Gastrocnemius medialis (tissue), 4 donors: ENCODE measurements around the gene HECTD2. TPM values are rescaled to one million over a fixed set of nuclear protein-coding genes. Genes with fewer than 3 reads are reported as not detected.
"Not testable (repeated sequence)": the region's sequence is repeated elsewhere in the genome, so short reads cannot be mapped to it uniquely, and the experiment has no call there.

Experiments used
- ATAC-seq, 2 donors: fragments of 150-250 bp; one replicate each; pipeline ENCODE4 v1.9.1; 2016
- DNase-seq, 2 donors: peaks; one replicate each; pipeline ENCODE4 v3.0.0-alpha.2; 2019
- H3K27ac ChIP-seq, 4 donors: fragments of 200-600 bp; sonication (generic); 1 replicate in 1 of 4; 2 replicates in 3 of 4; pipeline ENCODE4 v1.5.1; 2016 to 2018; ENCODE audit warnings: mild to moderate bottlenecking in 2 of 4, moderate library complexity in 1 of 4
- H3K27me3 ChIP-seq, 3 donors: fragments of 200-600 bp; sonication (generic) in 2 of 3; 1 replicate in 1 of 3; 2 replicates in 2 of 3; pipeline versions ENCODE4 v1.5.1 to v1.6.0; 2016 to 2019; ENCODE audit warnings: mild to moderate bottlenecking in 1 of 3, moderate library complexity in 1 of 3
- H3K36me3 ChIP-seq, 2 donors: fragments of 200-600 bp; sonication (generic) in 1 of 2; one replicate each; pipeline ENCODE4 v1.5.1; 2017 to 2018
- H3K4me1 ChIP-seq, 2 donors: fragments of 200-600 bp; sonication (generic) in 1 of 2; one replicate each; pipeline ENCODE4 v1.5.1; 2016 to 2017; ENCODE audit warnings: mild to moderate bottlenecking in 2 of 2
- H3K4me3 ChIP-seq, 4 donors: fragments of 200-600 bp; sonication (generic) in 3 of 4; 1 replicate in 1 of 4; 2 replicates in 3 of 4; pipeline ENCODE4 v1.5.1; 2016 to 2019; ENCODE audit warnings: mild to moderate bottlenecking in 2 of 4
- H3K9me3 ChIP-seq, 3 donors: fragments of 200-600 bp; sonication (generic) in 2 of 3; 1 replicate in 1 of 3; 2 replicates in 2 of 3; pipeline ENCODE4 v1.5.1; 2016 to 2019
- POLR2A ChIP-seq, 2 donors: fragments of 450-650 bp; IDR thresholded peaks; one replicate each; pipeline ENCODE4 v1.6.1; 2017; ENCODE audit warnings: antibody characterized with exemption in 2 of 2, mild to moderate bottlenecking in 2 of 2, moderate library complexity in 2 of 2
- in situ Hi-C, 4 donors: fragments of 200-750 bp; cut with MboI; loops; one replicate each; pipeline versions ENCODE4 v1.15.0 to v1.8.0; 2017; ENCODE audit warnings: low sequenced_read_pairs in 4 of 4
- intact Hi-C: fragments of 100-400 bp; cut with DNase I; formaldehyde crosslinking; loops from one replicate; pipeline ENCODE4 v1.15.1; 2023; ENCODE audit warnings: low total_unique reads
- total RNA-seq, 4 donors: library from RNA; depleted of rRNA; stranded (reverse); fragments of >200 nt; gene quantifications; one replicate each; pipeline versions ENCODE4 v1.1.0 to v1.2.3, GENCODE V29; 2016
- TF ChIP-seq, protein P1 (sequence below), 5 experiments: fragments of 450-650 bp in 3 of 5; fragments of 200-600 bp in 2 of 5; sonication (generic) in 2 of 5; IDR thresholded peaks in 4 of 5; conservative IDR thresholded peaks in 1 of 5; 1 replicate in 4 of 5; 2 replicates in 1 of 5; pipeline ENCODE4 v1.5.1; 2016 to 2019; ENCODE audit warnings: antibody characterized with exemption in 5 of 5, mild to moderate bottlenecking in 3 of 5, moderate library complexity in 3 of 5

HECTD2 gene
- total RNA-seq, 4 donors from 2014 or later, result 1.9 to 7.9 (median 3.9) TPM

DNA sequence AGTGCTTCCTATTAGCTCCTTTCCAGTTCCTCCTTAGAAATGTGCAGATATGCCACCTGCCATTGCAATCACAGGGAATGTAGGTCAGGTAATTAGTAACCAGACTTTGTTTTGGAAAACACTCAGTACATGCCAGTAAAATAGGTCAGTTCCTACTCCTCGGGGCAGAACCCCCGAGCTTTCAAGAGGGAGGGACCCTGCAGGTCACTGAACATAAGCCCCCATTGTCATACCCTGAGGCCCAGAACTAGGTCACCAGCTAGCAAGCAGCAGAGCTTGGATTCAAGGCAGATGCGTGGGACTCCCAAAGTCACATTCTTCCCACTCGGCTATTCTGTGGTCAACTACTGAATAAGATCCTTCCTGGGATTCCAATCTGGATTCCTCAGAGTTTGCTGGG, 117.9 kb downstream of the HECTD2 start:
- no peaks in the 10 kb centered on the region for H3K27me3 ChIP-seq
- intact Hi-C loops, result no loop called here
- H3K4me3 ChIP-seq, result no peak overlapping the region
- ATAC-seq, result no peak
- DNase-seq, result no peak
- no peak for TF ChIP-seq POLR2A (IDR thresholded peaks at IDR 0.05)
- TF ChIP-seq, protein P1, sequence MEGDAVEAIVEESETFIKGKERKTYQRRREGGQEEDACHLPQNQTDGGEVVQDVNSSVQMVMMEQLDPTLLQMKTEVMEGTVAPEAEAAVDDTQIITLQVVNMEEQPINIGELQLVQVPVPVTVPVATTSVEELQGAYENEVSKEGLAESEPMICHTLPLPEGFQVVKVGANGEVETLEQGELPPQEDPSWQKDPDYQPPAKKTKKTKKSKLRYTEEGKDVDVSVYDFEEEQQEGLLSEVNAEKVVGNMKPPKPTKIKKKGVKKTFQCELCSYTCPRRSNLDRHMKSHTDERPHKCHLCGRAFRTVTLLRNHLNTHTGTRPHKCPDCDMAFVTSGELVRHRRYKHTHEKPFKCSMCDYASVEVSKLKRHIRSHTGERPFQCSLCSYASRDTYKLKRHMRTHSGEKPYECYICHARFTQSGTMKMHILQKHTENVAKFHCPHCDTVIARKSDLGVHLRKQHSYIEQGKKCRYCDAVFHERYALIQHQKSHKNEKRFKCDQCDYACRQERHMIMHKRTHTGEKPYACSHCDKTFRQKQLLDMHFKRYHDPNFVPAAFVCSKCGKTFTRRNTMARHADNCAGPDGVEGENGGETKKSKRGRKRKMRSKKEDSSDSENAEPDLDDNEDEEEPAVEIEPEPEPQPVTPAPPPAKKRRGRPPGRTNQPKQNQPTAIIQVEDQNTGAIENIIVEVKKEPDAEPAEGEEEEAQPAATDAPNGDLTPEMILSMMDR (IDR thresholded peaks at IDR 0.05 in 4 of 5, conservative IDR thresholded peaks at IDR 0.05 in 1 of 5), result no peak
- H3K36me3 ChIP-seq, result no peaks in the 10 kb centered on the region
- no peak overlapping the region for H3K27ac ChIP-seq
- H3K4me1 ChIP-seq, result peaks cover 6 to 7% of the 10 kb centered on the region in 2 donors
- H3K9me3 ChIP-seq, result no peaks in the 10 kb centered on the region
- in situ Hi-C loops, result no loop called here

DNA sequence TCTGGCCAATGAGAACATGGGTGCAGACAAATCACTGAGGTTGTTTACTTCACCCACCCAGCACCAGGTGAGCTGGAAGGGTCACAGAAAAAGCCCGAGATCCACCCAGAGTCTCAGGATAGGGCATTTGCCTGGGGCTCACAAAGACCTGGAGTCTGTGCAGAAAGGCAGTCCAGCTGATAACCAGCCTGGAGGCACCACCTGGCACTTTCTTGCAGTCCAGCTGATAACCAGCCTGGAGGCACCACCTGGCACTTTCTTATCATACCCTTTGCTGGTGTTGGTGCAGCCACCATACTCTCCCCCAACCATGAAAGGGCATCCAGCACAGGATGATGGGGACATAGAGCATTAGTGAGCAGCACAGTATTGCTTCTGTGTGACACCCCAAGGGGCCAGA, 118.6 kb downstream of the HECTD2 start:
- in situ Hi-C loops, result no loop called here
- Histone ChIP-seq H3K4me1 (peaks cover 6 to 7% of the 10 kb centered on the region in 2 donors), H3K27me3 (no peaks in the 10 kb centered on the region), H3K9me3 (no peaks in the 10 kb centered on the region), H3K4me3 (no peak overlapping the region), H3K27ac (no peak overlapping the region), H3K36me3 (no peaks in the 10 kb centered on the region)
- TF ChIP-seq POLR2A (IDR thresholded peaks at IDR 0.05), result no peak
- TF ChIP-seq, protein P1 (IDR thresholded peaks at IDR 0.05 in 4 of 5, conservative IDR thresholded peaks at IDR 0.05 in 1 of 5), result no peak
- no peak for ATAC-seq
- intact Hi-C loops, result no loop called here
- DNase-seq, result no peak

DNA sequence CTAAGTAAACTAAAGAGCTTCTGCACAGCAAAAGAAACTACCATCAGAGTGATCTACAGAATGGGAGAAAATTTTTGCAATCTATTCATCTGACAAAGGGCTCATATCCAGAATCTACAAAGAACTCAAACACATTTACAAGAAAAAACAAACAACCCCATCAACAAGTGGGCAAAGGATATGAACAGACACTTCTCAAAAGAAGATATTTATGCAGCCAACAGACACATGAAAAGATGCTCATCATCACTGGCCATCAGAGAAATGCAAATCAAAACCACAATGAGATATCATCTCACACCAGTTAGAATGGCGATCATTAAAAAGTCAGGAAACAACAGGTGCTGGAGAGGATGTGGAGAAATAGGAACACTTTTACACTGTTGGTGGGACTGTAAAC, 124.6 kb downstream of the HECTD2 start:
- H3K27me3 ChIP-seq, intact Hi-C loops, H3K4me1 ChIP-seq, in situ Hi-C loops, H3K4me3 ChIP-seq, DNase-seq, H3K36me3 ChIP-seq, H3K27ac ChIP-seq, H3K9me3 ChIP-seq, ATAC-seq: not testable (repeated sequence)

DNA sequence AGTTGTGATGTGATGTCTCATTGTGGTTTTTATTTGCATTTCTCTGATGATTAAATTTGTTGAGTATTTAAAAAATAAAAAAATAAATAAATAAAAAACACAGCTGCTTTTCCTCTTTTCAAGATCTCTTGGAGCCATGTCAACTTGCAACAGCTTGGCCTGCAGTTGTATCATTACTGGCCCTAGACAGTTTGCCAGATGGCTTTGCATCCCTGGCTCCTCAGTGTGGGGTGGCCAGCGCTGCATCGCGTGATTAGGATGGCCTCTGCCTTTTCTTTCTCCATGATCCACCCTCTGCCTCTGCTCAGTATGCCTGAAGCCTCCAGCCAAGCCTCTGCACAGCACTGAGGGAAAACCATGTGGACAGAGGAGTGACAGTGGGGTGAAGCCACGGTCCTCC, 126.0 kb downstream of the HECTD2 start:
- H3K27ac ChIP-seq, result no peak overlapping the region
- in situ Hi-C loops, result no loop called here

DNA sequence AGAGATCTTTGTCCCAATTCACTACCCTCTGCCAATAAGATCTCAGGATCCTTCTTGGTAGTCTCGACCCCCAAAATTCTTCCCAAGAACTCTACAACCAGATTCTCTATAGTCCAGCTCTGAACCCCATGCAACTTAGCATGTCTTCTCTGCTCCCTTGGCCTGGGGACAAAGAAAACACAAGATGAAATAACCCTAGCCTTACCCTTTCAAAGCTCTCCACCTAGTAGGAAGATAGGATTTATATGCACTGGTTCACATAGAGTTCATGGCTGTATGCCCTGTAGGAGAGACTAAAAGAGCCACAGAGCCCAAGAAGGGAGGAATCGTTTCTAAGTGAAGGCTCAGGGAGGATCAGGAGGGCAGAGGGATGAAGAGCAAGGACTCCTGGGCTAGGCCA, 126.6 kb downstream of the HECTD2 start:
- Histone ChIP-seq H3K27ac (no peak overlapping the region), H3K36me3 (no peaks in the 10 kb centered on the region), H3K4me3 (no peak overlapping the region), H3K4me1 (peaks cover 0 to 3% of the 10 kb centered on the region in 2 donors), H3K9me3 (no peaks in the 10 kb centered on the region), H3K27me3 (no peaks in the 10 kb centered on the region)
- ATAC-seq, result no peak
- DNase-seq, result no peak
- in situ Hi-C loops (no loop called here), intact Hi-C loops (no loop called here)
- no peak for TF ChIP-seq POLR2A (IDR thresholded peaks at IDR 0.05)
- TF ChIP-seq, protein P1 (IDR thresholded peaks at IDR 0.05 in 4 of 5, conservative IDR thresholded peaks at IDR 0.05 in 1 of 5), result no peak

More for the DNA sequence above, 126.0 kb downstream of the HECTD2 start:
- no peak for ATAC-seq
- TF ChIP-seq, protein P1 (IDR thresholded peaks at IDR 0.05 in 4 of 5, conservative IDR thresholded peaks at IDR 0.05 in 1 of 5), result no peak
- no peak for TF ChIP-seq POLR2A (IDR thresholded peaks at IDR 0.05)
- Histone ChIP-seq H3K4me3 (no peak overlapping the region), H3K9me3 (no peaks in the 10 kb centered on the region), H3K36me3 (no peaks in the 10 kb centered on the region), H3K27me3 (no peaks in the 10 kb centered on the region), H3K4me1 (peaks cover 0 to 3% of the 10 kb centered on the region in 2 donors)
- intact Hi-C loops, result no loop called here
- DNase-seq, result no peak
